ENCODE measurements around the gene NDUFA6. TPM values are rescaled to one million over a fixed set of nuclear protein-coding genes. Genes with fewer than 3 reads are reported as not detected.

NDUFA6 gene
- total and polyA plus RNA-seq, 10 of the 15 experiments (the other 5 are each of a cell fraction or from before 2014, with no cell fraction given) = 85.9 to 511 (median 128) TPM

DNA sequence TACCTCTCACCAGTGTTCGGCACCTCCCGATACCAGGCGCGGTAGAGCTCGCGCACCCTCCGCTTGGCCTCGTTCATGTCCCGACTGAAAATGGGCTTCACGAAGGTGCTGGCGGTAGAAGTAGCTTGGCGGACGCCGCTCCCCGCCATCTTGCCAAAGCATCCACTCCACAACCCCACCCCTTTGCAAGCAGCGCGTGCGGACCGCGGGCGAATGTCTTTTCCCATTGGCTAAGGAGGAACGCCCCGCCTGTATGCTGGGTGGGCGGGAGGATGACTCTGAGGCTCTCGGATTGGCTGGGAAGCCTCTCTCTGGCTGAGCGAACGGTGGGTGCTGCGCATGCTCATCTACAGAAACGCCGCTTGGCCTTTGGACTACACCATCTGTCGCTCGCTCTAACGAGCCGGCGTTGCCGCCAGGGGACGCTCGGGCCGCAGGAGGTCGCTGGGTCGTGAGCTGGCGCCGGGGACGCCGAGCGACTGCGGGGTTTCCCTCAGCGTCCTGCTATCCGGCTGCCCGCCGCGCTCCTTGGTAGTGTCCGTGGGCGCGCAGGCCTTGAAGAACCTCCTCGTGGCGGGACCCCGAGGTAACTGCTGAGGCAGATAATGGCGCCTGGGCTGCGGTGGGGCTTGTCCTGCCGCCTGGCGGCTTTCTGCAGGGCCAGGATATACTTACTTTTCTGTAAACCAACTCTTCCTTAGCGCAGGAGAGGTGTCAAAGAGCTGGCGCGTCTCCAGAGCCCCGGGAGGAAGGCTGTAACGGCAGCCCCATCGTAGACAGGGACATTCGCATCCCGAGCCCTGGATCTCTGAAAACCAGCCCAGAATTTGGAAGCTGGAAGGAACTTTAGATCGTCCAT lies at the start of gene NDUFA6 (continued):
- TF ChIP-seq, protein P1, sequence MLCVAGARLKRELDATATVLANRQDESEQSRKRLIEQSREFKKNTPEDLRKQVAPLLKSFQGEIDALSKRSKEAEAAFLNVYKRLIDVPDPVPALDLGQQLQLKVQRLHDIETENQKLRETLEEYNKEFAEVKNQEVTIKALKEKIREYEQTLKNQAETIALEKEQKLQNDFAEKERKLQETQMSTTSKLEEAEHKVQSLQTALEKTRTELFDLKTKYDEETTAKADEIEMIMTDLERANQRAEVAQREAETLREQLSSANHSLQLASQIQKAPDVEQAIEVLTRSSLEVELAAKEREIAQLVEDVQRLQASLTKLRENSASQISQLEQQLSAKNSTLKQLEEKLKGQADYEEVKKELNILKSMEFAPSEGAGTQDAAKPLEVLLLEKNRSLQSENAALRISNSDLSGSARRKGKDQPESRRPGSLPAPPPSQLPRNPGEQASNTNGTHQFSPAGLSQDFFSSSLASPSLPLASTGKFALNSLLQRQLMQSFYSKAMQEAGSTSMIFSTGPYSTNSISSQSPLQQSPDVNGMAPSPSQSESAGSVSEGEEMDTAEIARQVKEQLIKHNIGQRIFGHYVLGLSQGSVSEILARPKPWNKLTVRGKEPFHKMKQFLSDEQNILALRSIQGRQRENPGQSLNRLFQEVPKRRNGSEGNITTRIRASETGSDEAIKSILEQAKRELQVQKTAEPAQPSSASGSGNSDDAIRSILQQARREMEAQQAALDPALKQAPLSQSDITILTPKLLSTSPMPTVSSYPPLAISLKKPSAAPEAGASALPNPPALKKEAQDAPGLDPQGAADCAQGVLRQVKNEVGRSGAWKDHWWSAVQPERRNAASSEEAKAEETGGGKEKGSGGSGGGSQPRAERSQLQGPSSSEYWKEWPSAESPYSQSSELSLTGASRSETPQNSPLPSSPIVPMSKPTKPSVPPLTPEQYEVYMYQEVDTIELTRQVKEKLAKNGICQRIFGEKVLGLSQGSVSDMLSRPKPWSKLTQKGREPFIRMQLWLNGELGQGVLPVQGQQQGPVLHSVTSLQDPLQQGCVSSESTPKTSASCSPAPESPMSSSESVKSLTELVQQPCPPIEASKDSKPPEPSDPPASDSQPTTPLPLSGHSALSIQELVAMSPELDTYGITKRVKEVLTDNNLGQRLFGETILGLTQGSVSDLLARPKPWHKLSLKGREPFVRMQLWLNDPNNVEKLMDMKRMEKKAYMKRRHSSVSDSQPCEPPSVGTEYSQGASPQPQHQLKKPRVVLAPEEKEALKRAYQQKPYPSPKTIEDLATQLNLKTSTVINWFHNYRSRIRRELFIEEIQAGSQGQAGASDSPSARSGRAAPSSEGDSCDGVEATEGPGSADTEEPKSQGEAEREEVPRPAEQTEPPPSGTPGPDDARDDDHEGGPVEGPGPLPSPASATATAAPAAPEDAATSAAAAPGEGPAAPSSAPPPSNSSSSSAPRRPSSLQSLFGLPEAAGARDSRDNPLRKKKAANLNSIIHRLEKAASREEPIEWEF (IDR thresholded peaks at IDR 0.05; ENCODE audit: insufficient replicate concordance, low read depth, low read length) = no peak
- TF ChIP-seq NFIC (IDR thresholded peaks at IDR 0.05; ENCODE audit: low read depth, low read length) (no peak), TCF7 (IDR thresholded peaks at IDR 0.05; ENCODE audit: borderline replicate concordance) (no peak), CREM (IDR thresholded peaks at IDR 0.05; ENCODE audit: low read depth) (no peak; the same call in 1 of the 2 replicates), MEF2A (IDR thresholded peaks at IDR 0.05; ENCODE audit: insufficient read depth, low read depth, low read length) (0 out of 2 replicates have a peak, but pooled peaks have one; percentile 3), RFX5 (IDR thresholded peaks at IDR 0.05; ENCODE audit: low read depth, low read length) (peak; percentile 81), DPF2 (IDR thresholded peaks at IDR 0.05) (peak; percentile 74), EP300 (IDR thresholded peaks at IDR 0.05; ENCODE audit: borderline replicate concordance in 1 of 2, control insufficient read depth in 1 of 2, low read depth in 2 of 2, low read length in 2 of 2) (no peak), RB1 (IDR thresholded peaks at IDR 0.05; ENCODE audit: borderline replicate concordance) (peak; percentile 7; the same call in 1 of the 2 replicates), MXI1 (IDR thresholded peaks at IDR 0.05; ENCODE audit: low read depth, low read length) (peak; percentile 85), CBX3 (IDR thresholded peaks at IDR 0.05; ENCODE audit: borderline replicate concordance, low read depth) (no peak), HDAC2 (IDR thresholded peaks at IDR 0.05) (no peak), TBL1XR1 (IDR thresholded peaks at IDR 0.05; ENCODE audit: low read depth, low read length) (peak; percentile 57), MEF2B (IDR thresholded peaks at IDR 0.05; ENCODE audit: partially characterized antibody, poor library complexity, severe bottlenecking) (peak; percentile 24), KDM1A (IDR thresholded peaks at IDR 0.05; ENCODE audit: borderline replicate concordance) (no peak)
- TF ChIP-seq, protein P2, sequence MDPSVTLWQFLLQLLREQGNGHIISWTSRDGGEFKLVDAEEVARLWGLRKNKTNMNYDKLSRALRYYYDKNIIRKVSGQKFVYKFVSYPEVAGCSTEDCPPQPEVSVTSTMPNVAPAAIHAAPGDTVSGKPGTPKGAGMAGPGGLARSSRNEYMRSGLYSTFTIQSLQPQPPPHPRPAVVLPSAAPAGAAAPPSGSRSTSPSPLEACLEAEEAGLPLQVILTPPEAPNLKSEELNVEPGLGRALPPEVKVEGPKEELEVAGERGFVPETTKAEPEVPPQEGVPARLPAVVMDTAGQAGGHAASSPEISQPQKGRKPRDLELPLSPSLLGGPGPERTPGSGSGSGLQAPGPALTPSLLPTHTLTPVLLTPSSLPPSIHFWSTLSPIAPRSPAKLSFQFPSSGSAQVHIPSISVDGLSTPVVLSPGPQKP (IDR thresholded peaks at IDR 0.05; ENCODE audit: low read depth, low read length) = peak; percentile 34; the same call in 1 of the 2 replicates
- TF ChIP-seq, protein P3, sequence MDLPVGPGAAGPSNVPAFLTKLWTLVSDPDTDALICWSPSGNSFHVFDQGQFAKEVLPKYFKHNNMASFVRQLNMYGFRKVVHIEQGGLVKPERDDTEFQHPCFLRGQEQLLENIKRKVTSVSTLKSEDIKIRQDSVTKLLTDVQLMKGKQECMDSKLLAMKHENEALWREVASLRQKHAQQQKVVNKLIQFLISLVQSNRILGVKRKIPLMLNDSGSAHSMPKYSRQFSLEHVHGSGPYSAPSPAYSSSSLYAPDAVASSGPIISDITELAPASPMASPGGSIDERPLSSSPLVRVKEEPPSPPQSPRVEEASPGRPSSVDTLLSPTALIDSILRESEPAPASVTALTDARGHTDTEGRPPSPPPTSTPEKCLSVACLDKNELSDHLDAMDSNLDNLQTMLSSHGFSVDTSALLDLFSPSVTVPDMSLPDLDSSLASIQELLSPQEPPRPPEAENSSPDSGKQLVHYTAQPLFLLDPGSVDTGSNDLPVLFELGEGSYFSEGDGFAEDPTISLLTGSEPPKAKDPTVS (IDR thresholded peaks at IDR 0.05; ENCODE audit: low read depth, low read length) = 0 out of 2 replicates have a peak, but pooled peaks have one; percentile 48
- TF ChIP-seq, protein P4, sequence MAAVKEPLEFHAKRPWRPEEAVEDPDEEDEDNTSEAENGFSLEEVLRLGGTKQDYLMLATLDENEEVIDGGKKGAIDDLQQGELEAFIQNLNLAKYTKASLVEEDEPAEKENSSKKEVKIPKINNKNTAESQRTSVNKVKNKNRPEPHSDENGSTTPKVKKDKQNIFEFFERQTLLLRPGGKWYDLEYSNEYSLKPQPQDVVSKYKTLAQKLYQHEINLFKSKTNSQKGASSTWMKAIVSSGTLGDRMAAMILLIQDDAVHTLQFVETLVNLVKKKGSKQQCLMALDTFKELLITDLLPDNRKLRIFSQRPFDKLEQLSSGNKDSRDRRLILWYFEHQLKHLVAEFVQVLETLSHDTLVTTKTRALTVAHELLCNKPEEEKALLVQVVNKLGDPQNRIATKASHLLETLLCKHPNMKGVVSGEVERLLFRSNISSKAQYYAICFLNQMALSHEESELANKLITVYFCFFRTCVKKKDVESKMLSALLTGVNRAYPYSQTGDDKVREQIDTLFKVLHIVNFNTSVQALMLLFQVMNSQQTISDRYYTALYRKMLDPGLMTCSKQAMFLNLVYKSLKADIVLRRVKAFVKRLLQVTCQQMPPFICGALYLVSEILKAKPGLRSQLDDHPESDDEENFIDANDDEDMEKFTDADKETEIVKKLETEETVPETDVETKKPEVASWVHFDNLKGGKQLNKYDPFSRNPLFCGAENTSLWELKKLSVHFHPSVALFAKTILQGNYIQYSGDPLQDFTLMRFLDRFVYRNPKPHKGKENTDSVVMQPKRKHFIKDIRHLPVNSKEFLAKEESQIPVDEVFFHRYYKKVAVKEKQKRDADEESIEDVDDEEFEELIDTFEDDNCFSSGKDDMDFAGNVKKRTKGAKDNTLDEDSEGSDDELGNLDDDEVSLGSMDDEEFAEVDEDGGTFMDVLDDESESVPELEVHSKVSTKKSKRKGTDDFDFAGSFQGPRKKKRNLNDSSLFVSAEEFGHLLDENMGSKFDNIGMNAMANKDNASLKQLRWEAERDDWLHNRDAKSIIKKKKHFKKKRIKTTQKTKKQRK (IDR thresholded peaks at IDR 0.05; ENCODE audit: low read depth, low read length) = no peak

Data from GM12878 (cell line).